Gastrocnemius medialis (tissue), 4 donors: ENCODE measurements around the gene CRISPLD2.

Experiments
- POLR2A ChIP-seq, 2 donors: fragments of 450-650 bp; IDR thresholded peaks; one replicate each; pipeline ENCODE4 v1.6.1; 2017; ENCODE audit warnings: antibody characterized with exemption in 2 of 2, mild to moderate bottlenecking in 2 of 2, moderate library complexity in 2 of 2
- TF ChIP-seq, protein P1 (sequence below), 5 experiments: fragments of 450-650 bp in 3 of 5; fragments of 200-600 bp in 2 of 5; sonication (generic) in 2 of 5; IDR thresholded peaks in 4 of 5; conservative IDR thresholded peaks in 1 of 5; 1 replicate in 4 of 5; 2 replicates in 1 of 5; pipeline ENCODE4 v1.5.1; 2016 to 2019; ENCODE audit warnings: antibody characterized with exemption in 5 of 5, mild to moderate bottlenecking in 3 of 5, moderate library complexity in 3 of 5

DNA sequence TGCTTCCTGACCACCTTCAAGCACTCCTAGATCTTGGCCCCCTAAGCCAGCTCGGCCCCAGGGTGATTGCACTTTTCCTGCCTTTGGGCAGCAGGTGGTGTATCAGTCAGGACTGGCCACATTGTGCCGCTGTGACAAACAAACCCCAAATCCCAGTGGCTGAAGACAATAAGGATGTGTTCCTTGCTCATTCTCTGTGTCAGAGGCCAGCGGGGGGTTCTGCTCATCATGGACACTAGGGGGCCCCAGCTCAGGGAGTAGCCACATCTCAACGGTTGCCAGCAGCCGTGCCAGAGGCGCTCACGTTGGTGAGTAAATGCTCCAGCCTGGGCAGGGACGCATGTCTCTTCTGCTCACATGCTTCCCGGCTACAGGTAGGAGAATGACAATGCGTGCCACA lies 131.1 kb downstream of the CRISPLD2 start:
- TF ChIP-seq, protein P1, sequence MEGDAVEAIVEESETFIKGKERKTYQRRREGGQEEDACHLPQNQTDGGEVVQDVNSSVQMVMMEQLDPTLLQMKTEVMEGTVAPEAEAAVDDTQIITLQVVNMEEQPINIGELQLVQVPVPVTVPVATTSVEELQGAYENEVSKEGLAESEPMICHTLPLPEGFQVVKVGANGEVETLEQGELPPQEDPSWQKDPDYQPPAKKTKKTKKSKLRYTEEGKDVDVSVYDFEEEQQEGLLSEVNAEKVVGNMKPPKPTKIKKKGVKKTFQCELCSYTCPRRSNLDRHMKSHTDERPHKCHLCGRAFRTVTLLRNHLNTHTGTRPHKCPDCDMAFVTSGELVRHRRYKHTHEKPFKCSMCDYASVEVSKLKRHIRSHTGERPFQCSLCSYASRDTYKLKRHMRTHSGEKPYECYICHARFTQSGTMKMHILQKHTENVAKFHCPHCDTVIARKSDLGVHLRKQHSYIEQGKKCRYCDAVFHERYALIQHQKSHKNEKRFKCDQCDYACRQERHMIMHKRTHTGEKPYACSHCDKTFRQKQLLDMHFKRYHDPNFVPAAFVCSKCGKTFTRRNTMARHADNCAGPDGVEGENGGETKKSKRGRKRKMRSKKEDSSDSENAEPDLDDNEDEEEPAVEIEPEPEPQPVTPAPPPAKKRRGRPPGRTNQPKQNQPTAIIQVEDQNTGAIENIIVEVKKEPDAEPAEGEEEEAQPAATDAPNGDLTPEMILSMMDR (IDR thresholded peaks at IDR 0.05 in 4 of 5, conservative IDR thresholded peaks at IDR 0.05 in 1 of 5) = no peak
- TF ChIP-seq POLR2A (IDR thresholded peaks at IDR 0.05) = no peak
